HG02759 (cell line): ENCODE data around the gene DAPK2.
"Not testable (repeated sequence)": the region's sequence is repeated elsewhere in the genome, so short reads cannot be mapped to it uniquely, and the experiment has no call there.

Source experiments
- ATAC-seq: cut with Tn5 transposase; IDR thresholded peaks from one replicate; pipeline ENCODE4 v1.9.1; 2021; ENCODE audit warnings: mild to moderate bottlenecking, moderate library complexity; ENCODE audit not compliant: unreplicated experiment

DAPK2 gene

DNA sequence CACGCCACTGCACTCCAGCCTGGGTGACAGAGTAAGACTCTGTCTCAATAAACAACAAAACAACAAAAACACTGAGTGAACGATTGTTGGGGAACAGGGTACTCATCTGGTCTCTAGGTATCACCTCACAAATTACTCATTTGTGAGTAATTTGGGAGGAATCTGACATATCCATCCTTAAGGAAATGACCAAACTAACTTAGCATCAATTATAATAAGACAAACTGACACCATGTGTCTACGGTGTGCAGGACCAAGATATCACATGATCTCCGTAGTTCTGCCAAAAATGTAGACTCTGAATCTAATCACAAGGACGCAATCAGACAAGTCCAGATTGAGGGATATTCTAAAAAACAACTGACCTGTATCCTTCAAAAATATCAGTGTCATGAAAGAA is 12.0 kb upstream of the DAPK2 start:
- no peak for ATAC-seq

DNA sequence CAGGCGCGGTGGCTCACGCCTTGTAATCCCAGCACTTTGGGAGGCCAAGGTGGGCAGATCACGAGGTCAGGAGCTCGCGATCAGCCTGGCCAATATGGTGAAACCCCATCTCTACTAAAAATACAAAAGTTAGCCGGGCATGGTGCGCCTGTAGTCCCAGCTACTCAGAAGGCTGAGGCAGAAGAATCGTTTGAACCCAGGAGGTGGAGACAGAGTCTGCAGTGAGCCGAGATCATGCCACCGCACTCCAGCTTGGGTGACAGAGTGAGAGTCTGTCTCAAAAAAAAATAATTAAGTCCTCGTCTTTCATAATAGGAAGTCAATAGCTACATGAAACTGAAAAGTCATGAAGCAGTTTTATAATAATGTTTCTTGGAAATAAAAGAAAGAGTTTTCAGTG is 7.4 kb upstream of the DAPK2 start:
- not testable (repeated sequence) for ATAC-seq

DNA sequence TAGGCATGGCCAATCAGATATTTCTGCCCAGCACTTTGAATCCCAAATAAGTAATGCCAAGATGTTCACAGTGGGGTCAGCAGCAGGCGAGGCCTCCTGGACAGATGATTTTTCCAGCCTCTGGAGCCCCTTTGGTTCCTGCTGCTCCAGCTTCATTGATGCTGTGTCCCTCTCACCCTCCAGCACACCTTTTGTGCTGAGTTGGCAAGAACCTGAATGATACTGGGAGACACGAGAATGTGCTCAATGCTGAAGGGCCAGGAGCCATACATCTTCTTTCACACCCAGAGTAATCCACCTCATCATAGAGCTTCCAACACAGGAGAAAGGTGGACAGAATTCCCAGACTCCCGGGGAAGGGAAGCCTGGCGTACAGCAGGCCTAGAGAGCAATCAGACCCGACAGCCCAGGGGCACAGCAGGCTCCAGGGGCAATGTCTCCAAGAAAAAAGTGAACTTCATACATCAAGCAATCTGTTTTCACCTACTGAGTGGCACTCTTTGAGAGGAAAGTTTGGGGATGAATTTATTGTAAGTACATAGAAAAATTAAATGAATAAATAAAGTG is 6.7 kb upstream of the DAPK2 start:
- ATAC-seq = no peak

DNA sequence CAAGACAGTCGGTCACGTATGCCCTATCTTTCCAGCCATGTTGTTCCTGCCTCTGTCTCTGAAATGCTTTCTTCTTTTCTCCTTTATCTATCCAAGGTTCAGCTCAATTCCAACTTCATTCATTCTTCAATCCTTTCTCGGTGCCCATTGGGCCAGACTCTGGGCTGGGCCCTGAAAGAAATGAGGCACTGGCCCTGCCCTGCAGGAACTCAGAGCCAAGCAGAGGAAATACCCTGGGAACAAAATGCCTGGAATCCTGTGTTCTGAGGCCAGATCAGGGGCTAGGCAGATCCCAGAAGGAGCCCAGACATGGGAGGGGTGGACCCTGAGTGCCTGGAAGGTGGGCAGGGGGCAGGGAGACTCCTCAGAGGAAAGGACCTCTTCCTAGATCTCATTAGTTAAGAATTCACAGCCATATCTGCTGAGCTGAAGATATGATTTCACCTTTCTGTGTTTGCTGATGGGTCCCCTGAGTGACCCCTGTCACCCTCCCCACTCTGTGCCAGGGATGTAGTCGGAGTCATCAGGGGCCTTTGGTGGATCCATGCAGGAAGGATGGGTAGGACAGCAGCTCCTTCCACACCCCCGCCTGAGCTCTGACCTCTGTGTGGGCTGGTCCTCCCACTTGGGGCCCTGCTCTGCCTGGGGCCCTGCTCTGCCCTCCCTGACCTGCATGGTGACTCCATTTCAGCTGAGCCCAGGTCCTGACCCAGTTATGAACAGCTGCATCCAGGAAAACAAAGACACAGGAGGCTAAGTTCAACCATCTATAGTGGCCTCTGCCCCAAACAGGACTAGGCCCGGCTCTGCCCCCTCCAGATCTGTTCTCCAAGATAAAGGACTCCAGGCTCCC is 5.3 kb upstream of the DAPK2 start:
- ATAC-seq = no peak

DNA sequence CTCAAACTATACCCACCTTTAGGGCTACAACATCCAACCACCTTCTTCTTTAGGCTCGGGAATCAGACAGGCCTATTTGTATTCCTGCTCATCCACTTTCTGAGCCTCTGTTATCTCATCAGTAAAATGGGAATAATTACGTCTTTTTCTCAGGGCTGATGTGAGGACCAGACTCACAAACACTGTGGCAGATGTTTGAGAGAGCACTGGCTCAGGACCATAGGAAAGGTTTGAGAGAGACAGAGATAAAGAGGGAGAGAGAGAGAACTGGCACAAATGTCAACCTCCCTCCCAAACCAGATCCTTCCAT is 4.8 kb upstream of the DAPK2 start:
- ATAC-seq = no peak

DNA sequence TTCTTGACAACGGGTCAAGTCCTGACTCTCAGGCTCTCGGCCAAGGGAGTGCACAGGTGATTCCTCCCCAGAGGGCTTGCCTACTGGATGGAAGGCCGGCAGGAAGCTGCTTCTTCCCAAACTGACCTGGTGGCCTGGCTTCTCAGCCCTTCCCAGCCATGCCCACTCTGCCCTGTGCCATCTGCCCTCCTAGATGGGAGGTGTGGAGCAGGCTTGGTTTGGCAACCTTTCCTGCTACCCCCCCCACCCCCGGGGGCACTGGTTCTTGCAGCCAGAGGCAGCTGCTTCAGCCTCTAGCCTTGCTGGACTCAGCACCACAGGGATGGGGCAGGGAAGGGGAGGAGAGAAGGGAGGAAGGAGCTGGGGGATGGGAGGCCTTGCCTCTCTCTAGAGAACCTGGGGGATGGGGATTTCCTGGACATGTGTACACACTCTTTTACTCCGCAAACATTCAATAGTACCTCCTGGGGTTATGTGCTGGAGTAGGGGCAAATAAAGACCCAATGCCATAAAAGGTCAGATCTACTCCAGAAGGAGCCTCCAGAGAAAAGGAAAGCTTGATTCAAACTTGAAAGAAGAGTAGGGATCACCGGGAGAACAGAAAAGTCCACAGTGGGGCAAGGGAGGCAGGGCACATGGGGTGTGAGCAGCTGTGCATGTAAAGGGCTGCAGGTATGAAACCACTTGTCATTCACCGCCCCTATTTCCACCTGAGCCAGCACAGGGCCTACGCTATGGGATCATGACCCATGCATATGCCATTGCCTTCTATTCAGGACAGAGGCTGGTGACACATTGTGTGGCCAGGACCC is 4.2 kb upstream of the DAPK2 start:
- no peak for ATAC-seq

DNA sequence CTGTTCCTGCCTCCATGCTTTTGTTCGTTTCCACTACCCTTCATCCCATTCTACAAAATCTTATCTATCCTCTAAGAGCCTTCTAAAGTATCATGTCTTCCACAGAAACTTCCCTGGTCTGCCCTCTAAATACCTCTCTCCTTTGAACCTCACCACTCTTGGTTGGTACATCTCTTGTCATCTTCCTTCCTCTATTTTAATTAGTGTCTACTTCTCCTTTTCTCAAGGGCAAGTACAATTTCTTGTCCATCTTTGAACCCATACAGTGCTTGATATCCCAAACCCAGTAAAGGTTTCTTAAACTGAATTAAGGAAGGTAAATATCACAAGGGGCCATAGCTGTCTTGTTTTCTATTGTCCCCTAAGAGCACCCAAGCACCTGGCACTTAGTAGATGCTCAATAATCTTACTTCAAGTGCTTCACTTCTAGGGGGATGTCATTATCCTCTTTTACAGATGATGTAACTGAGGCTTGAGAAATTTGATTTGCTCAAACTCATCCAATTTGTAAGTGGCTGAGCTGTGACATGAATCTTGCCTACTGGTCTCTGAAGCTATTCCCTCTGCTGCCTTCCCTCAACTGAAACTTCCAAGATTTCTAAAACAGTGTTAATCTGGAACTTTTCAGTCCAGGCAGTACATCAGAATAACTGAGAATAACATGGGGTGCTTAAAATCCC is 2.6 kb upstream of the DAPK2 start:
- ATAC-seq = no peak

DNA sequence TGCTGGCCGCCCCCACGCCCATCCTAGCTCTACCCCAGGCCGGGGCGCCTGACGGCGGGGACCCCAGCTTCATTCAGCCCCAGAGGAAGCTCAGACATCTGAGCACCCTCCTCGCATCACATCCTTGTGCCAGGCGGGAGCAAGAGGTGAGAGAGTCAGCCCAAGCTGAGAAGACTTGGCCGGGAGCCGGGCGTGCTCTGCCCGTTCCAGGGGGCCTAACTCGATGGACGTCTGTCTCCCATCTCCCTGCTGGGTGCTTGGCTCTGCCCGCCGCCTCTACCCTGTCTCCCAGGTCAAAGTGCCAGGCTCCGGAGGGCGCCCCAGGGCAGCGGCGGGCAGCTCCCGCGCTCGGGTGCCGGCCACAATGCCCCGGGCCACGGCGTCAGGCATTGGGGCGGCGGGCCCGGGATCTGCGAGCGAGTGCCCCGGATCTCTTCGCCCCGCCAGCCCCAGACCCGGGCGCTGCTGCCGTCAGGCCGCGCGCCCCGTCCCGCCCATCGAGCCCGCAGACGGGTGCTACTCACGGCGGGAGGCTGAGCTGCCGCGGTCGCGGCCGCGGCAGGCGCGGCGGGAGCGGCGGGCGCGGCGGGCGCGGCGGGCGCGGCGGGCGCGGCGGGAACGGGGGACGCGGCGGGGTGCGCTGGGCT is 388 bp downstream of the DAPK2 start:
- peak; percentile 33 for ATAC-seq

DNA sequence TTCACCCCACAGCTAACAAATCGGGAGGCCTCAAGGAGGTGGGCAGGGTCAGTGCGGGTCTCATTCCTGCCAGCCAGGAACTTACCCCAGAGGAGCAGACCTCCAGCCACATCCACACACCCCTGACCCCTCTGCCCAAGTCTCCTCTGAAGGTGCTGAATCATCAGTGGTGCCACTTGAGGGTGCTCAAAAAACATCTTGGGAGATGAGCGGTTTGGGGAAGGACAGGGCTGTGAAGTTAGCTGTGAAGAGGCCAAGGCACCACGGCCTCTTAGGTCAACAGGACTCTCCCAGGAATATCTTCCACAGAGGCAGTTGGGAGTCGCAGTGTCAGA is 1.2 kb downstream of the DAPK2 start:
- no peak for ATAC-seq

DNA sequence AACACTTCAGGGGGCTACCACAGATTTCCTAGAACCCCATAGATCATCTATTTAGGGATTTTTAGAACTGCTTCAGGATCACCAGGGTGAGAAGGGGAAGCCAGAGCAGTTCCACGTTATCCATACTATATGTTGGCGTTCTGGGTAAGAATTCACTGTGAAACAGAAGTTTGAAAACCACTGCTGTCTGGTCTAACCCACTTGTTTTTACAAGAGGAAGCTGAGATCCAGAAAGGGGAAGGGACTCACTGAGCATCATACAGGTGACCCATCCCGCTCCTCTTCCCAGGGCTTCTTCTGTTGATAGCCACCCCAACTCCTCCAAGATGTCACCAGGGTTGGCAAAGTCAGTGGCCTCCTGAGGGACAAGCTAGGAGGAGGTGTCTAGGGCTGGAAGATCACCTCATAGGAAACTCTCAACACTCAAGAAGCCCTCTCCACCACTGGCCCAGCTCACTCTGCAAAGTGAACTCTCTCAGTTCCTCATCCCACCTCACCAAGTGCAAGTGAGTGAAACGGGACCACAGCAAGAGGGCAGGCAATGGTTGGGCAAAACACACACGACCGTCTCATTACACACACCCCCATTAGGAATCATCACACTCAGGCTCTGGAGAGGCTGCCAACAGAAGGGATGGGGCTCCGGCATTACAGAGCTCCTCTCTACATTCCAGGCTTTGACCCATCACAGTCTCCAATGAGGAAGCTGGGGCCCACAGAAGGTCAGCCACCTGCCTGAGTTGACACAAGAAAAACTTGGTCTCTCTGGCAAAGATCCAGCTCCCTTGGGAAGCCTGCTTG is 1.8 kb downstream of the DAPK2 start:
- peak; percentile 59 for ATAC-seq

DNA sequence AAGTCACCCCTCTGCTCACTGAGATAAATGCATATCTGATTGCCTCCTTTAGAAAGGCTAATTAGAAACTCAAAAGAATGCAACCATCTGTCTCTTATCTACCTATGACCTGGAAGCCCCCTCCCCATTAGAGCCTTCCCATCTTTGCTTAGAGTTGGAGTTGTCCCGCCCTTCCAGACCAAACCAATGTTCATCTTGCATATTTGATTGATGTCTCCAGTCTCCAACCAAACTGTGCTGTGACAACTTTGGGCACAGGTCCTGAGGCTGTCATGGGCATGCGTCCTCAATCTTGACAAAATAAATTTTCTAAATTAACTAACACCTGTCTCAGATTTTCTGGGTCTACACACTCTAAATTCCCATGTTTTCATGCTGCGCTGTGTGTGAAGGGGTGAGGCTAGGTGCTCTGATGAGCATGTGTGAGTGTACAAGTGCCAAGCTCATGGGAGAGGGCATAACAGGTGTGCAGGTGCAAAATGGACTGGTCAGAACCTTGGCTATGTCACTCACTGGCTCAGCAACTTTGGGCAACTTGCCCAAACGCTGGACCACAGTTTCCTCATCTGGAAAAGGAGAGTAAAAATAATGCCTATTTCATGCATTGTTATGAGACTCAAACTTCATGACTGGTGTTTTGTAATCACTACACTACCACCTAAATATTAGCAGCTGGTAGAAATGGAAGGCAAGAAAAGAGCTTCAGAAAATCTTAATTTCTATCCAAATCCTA is 7.2 kb downstream of the DAPK2 start:
- no peak for ATAC-seq

DNA sequence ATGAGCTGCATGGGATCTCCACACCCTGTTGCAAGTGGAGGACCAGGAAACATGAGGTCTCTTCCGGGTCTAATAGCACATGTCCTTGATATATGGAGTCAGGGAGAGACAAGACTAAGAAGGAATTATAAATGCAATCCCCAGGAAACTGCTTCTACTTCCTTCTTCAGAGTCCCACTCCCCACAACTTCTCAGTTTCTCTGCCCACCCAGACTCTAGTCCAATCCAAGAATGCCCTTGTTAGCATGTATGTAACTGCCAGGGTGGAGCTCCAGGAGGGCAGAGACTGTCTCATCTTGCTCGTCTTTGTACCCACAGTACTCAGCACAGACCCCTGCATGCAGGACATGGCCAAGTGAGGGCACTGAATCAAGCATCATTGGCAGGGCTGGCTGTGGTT is 8.3 kb downstream of the DAPK2 start:
- ATAC-seq = no peak

DNA sequence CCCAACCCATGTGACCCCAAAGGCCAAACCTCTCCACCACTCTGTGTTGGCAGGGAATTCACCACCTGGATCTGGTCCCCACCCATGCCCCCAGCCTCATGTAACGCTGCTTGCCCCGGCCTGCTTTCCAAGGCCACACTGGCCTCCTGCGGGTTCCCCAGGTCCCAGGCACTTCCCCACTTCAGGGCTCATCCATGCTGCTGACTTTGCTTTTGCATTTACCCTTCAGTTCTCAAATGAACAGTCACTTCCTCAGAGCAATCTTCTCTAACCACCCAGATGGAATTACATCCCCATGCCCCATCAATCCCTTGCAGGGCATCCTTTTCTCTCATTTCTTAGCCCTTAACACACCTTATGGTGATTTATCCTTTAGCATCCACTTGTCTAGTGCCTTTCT is 9.2 kb downstream of the DAPK2 start:
- ATAC-seq = no peak

DNA sequence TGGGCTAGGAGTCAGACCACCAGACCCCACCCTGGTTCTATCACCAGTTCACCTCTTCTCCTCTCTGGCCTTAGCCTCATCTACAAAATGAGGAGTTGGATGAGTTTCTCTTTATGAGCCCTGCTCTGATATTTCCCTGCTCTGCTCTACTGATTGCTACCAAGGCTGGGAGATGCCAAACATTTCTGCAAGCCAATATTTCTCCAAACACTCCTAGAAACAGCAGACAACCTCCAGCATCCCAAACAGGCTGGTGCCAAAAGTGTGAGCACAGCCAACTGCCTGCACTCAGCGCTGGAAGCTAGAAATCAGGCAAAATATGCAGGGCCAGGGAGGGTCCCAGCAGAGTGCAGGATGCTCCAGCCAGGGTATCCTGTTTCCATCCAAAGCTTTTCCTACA is 10.8 kb downstream of the DAPK2 start:
- no peak for ATAC-seq

DNA sequence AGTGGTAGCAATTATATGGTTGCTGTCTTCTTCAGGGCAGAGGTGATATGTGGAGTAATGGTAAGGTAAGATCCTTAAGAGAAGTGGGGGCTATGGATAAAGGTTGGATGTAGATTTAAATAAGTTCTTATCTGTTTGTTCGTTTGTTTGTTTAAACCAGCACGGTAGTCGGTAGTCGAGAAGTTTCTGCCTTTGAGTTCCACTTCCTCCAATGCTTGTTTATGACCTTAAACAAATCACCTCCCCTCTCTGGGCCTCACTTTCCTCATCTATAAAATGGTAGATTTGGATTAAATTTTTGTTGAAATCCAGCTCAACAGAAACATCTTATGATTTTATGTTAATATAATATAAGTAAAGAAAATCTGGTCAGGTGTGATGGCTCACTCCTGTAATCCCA is 11.8 kb downstream of the DAPK2 start:
- ATAC-seq = no peak

DNA sequence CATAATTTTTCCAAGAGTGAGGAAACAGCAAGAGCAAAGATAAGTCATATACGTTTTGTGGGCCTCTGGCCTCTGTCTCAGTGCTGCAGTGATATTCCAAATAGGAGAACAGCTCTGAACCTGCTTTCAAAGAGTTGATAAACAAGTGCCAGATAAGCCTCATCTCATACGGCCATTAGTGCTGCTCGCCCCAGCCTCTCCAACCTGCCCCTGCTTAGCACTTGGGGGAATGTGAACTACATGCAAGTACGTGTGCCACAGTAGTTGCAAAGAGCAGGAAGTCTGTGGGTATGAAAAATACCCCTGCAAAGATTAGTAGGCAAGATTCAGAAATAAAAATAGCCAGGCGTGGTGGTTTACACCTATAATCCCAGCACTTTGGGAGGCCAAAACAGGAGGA is 14.0 kb downstream of the DAPK2 start:
- no peak for ATAC-seq

DNA sequence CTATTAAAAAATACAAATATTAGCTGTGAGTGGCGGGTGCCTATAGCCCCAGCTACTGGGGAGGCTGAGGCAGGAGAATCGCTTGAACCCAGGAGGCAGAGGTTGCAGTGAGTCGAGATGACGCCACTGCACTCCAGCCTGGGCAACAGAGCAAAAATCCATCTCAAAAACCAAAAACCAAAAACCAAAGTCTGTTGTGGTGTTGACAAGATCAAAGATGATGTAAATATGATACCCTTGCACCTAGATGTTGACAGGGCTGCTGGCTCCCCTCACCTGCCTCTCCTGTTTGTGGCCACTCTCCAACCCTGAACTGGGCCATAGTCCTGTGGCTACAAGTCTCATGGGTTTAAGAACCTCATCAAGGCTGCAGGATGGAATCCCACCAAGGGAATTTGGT is 16.2 kb downstream of the DAPK2 start:
- ATAC-seq = no peak

DNA sequence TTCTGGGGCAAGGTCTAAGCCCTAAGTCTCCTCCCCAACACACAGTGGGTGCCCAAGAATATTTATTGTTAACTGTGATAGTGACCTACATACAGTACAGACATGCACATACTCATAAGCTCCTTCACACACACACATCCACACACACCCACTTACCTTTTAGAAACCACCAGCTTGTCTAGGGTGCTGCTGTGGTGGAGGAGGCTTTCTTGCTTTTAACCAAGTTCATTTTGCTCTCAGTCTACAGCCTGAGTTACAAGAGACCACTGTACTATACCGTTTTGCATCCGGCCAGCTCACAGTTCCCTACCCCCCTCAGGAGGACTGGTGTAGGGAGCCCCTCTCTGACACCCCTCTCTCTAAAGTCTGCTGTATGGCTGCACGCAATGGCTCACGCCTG is 16.7 kb downstream of the DAPK2 start:
- ATAC-seq = no peak

DNA sequence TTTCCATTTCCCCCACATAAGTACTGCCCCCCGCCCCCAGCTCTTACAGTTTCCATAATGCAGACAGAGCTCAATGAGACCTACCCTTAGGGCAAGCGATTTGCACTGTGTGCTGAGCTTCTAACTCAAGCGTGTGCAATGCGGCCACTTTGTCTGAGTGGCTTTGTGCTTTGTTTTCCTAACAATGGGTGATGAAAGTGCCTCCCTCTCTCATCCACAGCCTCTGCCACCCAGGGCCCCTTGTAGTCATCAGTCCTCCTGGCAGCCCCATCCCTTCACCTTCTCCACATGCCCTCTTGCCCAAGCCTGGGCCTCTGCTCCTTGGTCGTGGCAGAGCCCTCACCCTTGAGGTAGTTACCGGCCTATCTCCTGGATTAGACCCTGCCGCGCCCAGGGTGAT is 17.2 kb downstream of the DAPK2 start:
- no peak for ATAC-seq

DNA sequence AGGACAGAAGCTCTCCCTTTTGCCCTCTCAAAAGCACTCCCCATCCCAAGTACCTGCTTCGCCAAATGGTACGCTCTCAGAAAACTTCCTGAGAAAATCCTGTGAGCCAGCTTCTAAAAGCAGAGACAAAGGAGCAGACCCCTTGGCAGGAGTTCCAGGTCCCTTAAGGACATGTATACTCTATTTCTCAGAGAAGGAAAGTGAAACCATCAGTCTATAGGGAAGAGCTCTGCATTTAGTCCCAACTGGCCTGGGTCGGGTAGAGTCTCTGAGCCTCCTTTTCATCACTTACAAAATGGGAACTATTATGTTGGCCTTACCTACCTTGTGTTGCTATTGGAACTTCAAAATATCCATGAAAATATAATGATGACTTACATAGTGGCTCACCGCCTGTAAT is 19.7 kb downstream of the DAPK2 start:
- ATAC-seq = no peak
